PC-3 (cell line): ENCODE measurements around the gene LAMB4. TPM values are rescaled to one million over a fixed set of nuclear protein-coding genes. Genes with fewer than 3 reads are reported as not detected.

Experiments
- ATAC-seq: fragments of 200-7000 bp; cut with Tn5 transposase; 2 replicates; pipeline ENCODE4 v1.9.1; 2020; ENCODE audit warnings: mild to moderate bottlenecking, moderate library complexity
- BruUV-seq: library from RNA; stranded (reverse); fragments of 400-500 nt; replicated peaks from 2 replicates; lab custom pipeline; 2021; lab: Mats Ljungman, UMichigan
- CTCF ChIA-PET: fragments of 300-600 bp; sonication (Branson Sonifier 250); formaldehyde crosslinking; loops from one replicate; lab custom pipeline; 2022; ENCODE audit warnings: antibody characterized with exemption; lab: Charles Lee
- POLR2A ChIA-PET: fragments of 300-600 bp; sonication (Branson Sonifier 250); formaldehyde crosslinking; loops from one replicate; lab custom pipeline; 2022; ENCODE audit warnings: antibody characterized with exemption; ENCODE audit not compliant: unreplicated experiment; lab: Charles Lee
- DNase-seq: peaks from one replicate; pipeline ENCODE4 v3.0.0-alpha.2; 2015
- H2AFZ ChIP-seq: fragments of 300-600 bp; sonication (generic); 2 replicates; pipeline ENCODE4 v1.6.0; 2016; ENCODE audit warnings: antibody characterized with exemption, low read length
- H3F3A ChIP-seq: fragments of 300-600 bp; sonication (generic); one replicate; pipeline ENCODE4 v1.6.0; 2017; ENCODE audit warnings: antibody characterized with exemption, low read length, control low read depth, mild to moderate bottlenecking; ENCODE audit not compliant: unreplicated experiment
- H3K27ac ChIP-seq: fragments of 300-600 bp; sonication (generic); 2 replicates; pipeline ENCODE4 v1.5.1; 2016; ENCODE audit warnings: mild to moderate bottlenecking, low read length
- H3K27me3 ChIP-seq: fragments of 300-600 bp; sonication (generic); 2 replicates; pipeline ENCODE4 v1.6.1; 2016; ENCODE audit warnings: low read length, mixed read lengths
- H3K36me3 ChIP-seq: fragments of 300-600 bp; sonication (generic); 2 replicates; pipeline ENCODE4 v1.6.1; 2016; ENCODE audit warnings: low read depth, mixed run types, low read length, mixed read lengths
- H3K4me1 ChIP-seq: fragments of 300-600 bp; sonication (generic); 2 replicates; pipeline ENCODE4 v1.5.1; 2016; ENCODE audit warnings: low read length; ENCODE audit not compliant: insufficient read depth
- H3K4me2 ChIP-seq: fragments of 300-600 bp; sonication (generic); 2 replicates; pipeline ENCODE4 v1.6.0; 2016; ENCODE audit warnings: low read length
- H3K4me3 ChIP-seq: fragments of 300-600 bp; sonication (generic); 2 replicates; pipeline ENCODE4 v1.5.1; 2016; ENCODE audit warnings: mild to moderate bottlenecking, low read length, mixed read lengths
- H3K79me2 ChIP-seq: fragments of 300-600 bp; sonication (generic); 2 replicates; pipeline ENCODE4 v1.6.1; 2017; ENCODE audit warnings: low read length, mixed read lengths
- H3K9ac ChIP-seq: fragments of 300-600 bp; sonication (generic); 2 replicates; pipeline ENCODE4 v1.6.0; 2016; ENCODE audit warnings: mild to moderate bottlenecking, low read length
- H3K9me2 ChIP-seq: fragments of 300-600 bp; sonication (generic); replicated peaks from 2 replicates; pipeline ENCODE4 v1.6.1; 2016; ENCODE audit warnings: mixed run types, low read length, mixed read lengths
- H3K9me3 ChIP-seq: fragments of 300-600 bp; sonication (generic); 2 replicates; pipeline ENCODE4 v1.6.1; 2016; ENCODE audit warnings: low read length, mixed read lengths
- H4K20me1 ChIP-seq: fragments of 300-600 bp; sonication (generic); 2 replicates; pipeline ENCODE4 v1.6.1; 2016; ENCODE audit warnings: low read length, mixed read lengths
- EZH2 ChIP-seq: fragments of 300-600 bp; sonication (generic); IDR thresholded peaks from one replicate; pipeline ENCODE4 v1.6.1; 2017; ENCODE audit warnings: antibody characterized with exemption, mild to moderate bottlenecking, low read length; ENCODE audit not compliant: unreplicated experiment
- EZH2phosphoT487 ChIP-seq: fragments of 300-600 bp; sonication (generic); IDR thresholded peaks from 2 replicates; pipeline ENCODE4 v1.6.1; 2018; ENCODE audit warnings: mild to moderate bottlenecking, antibody characterized with exemption, low read length, borderline replicate concordance
- intact Hi-C: fragments of 100-400 bp; cut with micrococcal nuclease; formaldehyde crosslinking; loops from 2 replicates; pipeline ENCODE4 v1.9.0; 2023
- total RNA-seq: library from RNA; depleted of rRNA; stranded (reverse); fragments of >200 nt; gene quantifications from 2 replicates; pipeline ENCODE4 v1.2.3, GENCODE V29; 2014
- TF ChIP-seq, protein P1 (sequence below): fragments of 300-600 bp; sonication (generic); conservative IDR thresholded peaks from 2 replicates; pipeline ENCODE4 v1.5.1; 2017; ENCODE audit warnings: antibody characterized with exemption, low read depth, mild to moderate bottlenecking, low read length

Gene LAMB4
- total RNA-seq, 1 experiment from 2014 or later: 0.04 TPM

DNA sequence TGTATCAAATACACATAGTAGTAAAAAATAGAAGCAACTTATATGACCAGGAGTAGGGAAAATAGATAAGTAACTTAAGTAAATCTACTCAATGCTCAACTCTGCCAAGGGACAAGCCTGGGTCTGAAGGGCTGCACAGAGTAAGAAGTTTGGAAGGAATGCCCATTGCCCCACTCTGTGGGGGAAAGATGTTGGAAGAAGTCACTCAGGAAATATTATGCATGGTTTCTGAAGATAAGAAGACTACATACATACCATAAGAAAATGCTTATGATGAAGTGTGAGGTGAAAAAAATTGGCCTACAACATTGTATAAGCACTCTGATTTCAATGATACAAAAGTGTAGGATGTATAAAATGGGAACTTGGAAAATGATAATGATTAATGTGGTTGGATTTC, 54.0 kb downstream of the LAMB4 start:
- TF ChIP-seq EZH2phosphoT487 (no peak), EZH2 (no peak)
- TF ChIP-seq, protein P1, sequence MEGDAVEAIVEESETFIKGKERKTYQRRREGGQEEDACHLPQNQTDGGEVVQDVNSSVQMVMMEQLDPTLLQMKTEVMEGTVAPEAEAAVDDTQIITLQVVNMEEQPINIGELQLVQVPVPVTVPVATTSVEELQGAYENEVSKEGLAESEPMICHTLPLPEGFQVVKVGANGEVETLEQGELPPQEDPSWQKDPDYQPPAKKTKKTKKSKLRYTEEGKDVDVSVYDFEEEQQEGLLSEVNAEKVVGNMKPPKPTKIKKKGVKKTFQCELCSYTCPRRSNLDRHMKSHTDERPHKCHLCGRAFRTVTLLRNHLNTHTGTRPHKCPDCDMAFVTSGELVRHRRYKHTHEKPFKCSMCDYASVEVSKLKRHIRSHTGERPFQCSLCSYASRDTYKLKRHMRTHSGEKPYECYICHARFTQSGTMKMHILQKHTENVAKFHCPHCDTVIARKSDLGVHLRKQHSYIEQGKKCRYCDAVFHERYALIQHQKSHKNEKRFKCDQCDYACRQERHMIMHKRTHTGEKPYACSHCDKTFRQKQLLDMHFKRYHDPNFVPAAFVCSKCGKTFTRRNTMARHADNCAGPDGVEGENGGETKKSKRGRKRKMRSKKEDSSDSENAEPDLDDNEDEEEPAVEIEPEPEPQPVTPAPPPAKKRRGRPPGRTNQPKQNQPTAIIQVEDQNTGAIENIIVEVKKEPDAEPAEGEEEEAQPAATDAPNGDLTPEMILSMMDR: no peak
- Histone ChIP-seq H3K4me2 (no peak overlapping the region), H4K20me1 (no peaks in the 10 kb centered on the region), H3K27ac (no peak overlapping the region), H2AFZ (no peak overlapping the region), H3K9me3 (no peaks in the 10 kb centered on the region), H3K27me3 (no peaks in the 10 kb centered on the region), H3K36me3 (no peaks in the 10 kb centered on the region), H3F3A (no peaks in the 10 kb centered on the region), H3K4me1 (peaks cover 22% of the 10 kb centered on the region), H3K4me3 (no peak overlapping the region), H3K79me2 (no peaks in the 10 kb centered on the region), H3K9ac (no peak overlapping the region), H3K9me2 (no peaks in the 10 kb centered on the region)
- no peak for ATAC-seq
- BruUV-seq: no TSS peak
- POLR2A ChIA-PET: no interaction called here
- DNase-seq: no peak
- intact Hi-C loops: no loop called here
- CTCF ChIA-PET: no interaction called here

DNA sequence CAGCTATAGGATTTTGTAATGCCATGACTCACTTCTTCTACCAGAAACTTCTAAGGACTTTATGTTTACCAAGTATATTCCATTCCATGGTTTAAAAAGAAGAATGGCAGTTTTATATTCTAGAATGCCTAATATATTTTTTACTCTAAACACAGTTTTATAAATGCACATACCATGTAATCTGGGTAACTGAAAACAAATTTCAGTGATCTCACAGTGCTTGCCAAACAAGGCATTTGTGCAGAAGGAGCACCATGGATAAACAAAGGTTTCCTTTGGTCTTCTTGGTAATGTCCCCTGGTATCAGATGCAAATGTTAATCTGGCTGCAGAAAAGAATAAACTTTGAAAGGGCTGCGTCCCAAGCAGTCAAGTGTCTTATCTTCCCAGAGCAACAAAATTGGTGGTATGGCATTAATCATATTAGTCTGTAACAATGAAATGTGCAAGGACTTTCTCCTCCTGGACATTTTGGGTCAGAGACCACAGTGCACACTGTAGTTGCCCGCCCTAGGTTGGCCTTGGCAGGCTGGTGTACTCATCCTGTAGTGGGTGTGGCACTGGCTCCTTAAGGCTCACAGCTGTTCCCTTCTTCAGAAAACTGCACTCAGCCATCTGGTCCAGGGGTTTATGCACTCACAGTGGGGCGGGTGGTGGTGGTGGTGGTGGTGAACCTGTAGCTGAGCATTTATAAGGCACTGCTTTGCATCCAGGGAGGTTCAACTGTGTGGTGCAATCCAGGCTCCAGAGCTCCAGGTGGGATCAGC, 56.7 kb downstream of the LAMB4 start:
- Histone ChIP-seq H3K9me3 (no peaks in the 10 kb centered on the region), H3K9ac (no peak overlapping the region), H3K27me3 (no peaks in the 10 kb centered on the region), H3F3A (no peaks in the 10 kb centered on the region), H3K4me3 (no peak overlapping the region), H4K20me1 (no peaks in the 10 kb centered on the region), H2AFZ (no peak overlapping the region), H3K79me2 (no peaks in the 10 kb centered on the region), H3K4me1 (peaks cover 3% of the 10 kb centered on the region; the same call in 1 of the 2 replicates), H3K36me3 (no peaks in the 10 kb centered on the region), H3K4me2 (no peak overlapping the region), H3K9me2 (no peaks in the 10 kb centered on the region), H3K27ac (no peak overlapping the region)
- CTCF ChIA-PET: no interaction called here
- DNase-seq: no peak
- ATAC-seq: no peak
- POLR2A ChIA-PET: no interaction called here
- no TSS peak for BruUV-seq
- intact Hi-C loops: no loop called here
- TF ChIP-seq EZH2 (no peak), EZH2phosphoT487 (no peak)
- TF ChIP-seq, protein P1: no peak

DNA sequence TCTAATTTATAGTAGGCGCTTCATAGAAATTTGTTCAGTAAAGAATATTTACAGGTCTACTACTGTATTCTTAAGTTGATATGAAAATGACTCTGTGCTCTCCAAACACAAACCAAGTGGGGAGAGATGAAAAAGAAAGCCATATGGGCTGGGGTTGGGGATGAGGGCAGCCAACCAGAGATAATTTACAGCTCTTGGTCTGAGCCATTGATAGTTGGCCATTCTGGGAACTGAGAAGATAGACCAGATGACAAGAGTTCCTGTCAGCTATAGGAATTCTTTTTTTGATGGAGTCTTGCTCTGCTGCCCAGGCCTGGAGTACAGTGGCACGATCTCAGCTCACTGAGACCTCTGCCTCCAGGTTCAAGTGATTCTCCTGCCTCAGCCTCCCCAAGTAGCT, 57.4 kb downstream of the LAMB4 start:
- no peak for DNase-seq
- no TSS peak for BruUV-seq
- no peaks in the 10 kb centered on the region for H3F3A ChIP-seq
- ChIA-PET CTCF (no interaction called here), POLR2A (no interaction called here)
- no peak overlapping the region for H3K27ac ChIP-seq
- no peaks in the 10 kb centered on the region for H3K9me2 ChIP-seq
- no peaks in the 10 kb centered on the region for H3K4me1 ChIP-seq
- H3K36me3 ChIP-seq: no peaks in the 10 kb centered on the region
- H3K27me3 ChIP-seq: no peaks in the 10 kb centered on the region
- H2AFZ ChIP-seq: no peak overlapping the region
- H4K20me1 ChIP-seq: no peaks in the 10 kb centered on the region
- H3K79me2 ChIP-seq: no peaks in the 10 kb centered on the region
- H3K4me3 ChIP-seq: no peak overlapping the region
- no peak overlapping the region for H3K9ac ChIP-seq
- intact Hi-C loops: no loop called here
- no peaks in the 10 kb centered on the region for H3K9me3 ChIP-seq
- no peak for ATAC-seq
- no peak overlapping the region for H3K4me2 ChIP-seq
- TF ChIP-seq, protein P1: no peak
- TF ChIP-seq EZH2 (no peak), EZH2phosphoT487 (no peak)
